Medulla oblongata (tissue), 1 donor: Measurements from ENCODE around the gene NR2E3.
"Not testable (repeated sequence)": the region's sequence is repeated elsewhere in the genome, so short reads cannot be mapped to it uniquely, and the experiment has no call there.

ENCODE experiments used
- DNase-seq: peaks from one replicate; pipeline ENCODE4 v3.0.0-alpha.2; 2015; ENCODE audit errors: extremely low spot score

Gene NR2E3

DNA sequence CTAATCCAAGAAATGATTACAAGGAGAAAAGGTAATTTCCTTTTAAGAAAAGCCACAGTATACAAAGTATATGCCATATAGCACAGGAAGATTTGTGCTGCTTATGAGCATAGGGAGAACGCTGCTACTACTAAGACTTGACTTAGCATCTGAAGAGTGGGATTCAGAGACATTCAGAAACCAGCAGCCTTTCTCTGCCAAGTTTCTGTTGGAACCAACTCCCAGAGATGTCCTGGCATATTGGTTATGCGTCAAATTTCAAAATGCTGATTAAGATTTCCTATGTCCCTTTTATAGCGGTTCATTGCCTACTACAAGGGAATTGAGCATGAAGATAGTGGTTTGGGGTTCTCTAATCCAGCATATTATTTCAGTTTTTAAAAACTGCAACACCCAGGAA, 4.9 kb downstream of the NR2E3 start:
- no peak for DNase-seq

DNA sequence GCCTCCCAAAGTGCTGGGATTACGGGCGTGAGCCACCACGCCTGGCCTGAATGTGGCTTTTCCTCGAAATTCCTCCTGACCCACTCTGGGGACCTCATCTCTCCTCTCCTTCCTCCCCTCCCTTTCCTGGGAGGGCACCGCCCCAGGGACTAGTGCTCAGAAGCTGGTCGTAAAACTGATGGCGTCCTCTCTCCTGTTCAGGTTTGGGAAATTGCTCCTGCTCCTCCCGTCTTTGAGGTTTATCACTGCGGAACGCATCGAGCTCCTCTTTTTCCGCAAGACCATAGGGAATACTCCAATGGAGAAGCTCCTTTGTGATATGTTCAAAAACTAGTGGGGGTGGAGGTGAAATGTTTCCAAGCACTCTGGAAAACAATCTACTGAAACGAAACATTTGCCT, 7.0 kb downstream of the NR2E3 start:
- no peak for DNase-seq

DNA sequence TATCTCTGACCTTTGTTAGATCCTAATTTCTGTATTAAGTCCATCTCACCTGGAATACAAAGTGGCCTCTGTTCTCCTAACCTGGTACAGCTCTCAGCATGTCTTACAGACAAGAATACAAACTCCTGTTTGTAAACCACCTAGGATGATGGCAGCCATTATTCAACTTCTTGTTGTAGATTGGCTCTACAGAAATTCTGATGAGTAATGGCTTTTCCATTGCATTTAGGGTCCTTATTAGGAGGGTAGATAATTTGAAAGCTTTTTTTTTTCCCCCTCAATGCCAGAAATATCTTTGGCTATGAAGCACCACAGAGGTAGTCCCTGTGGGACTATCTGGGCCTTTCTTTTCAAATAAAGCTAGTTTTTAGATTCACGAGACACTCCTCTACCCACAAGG, 9.8 kb downstream of the NR2E3 start:
- no peak for DNase-seq

DNA sequence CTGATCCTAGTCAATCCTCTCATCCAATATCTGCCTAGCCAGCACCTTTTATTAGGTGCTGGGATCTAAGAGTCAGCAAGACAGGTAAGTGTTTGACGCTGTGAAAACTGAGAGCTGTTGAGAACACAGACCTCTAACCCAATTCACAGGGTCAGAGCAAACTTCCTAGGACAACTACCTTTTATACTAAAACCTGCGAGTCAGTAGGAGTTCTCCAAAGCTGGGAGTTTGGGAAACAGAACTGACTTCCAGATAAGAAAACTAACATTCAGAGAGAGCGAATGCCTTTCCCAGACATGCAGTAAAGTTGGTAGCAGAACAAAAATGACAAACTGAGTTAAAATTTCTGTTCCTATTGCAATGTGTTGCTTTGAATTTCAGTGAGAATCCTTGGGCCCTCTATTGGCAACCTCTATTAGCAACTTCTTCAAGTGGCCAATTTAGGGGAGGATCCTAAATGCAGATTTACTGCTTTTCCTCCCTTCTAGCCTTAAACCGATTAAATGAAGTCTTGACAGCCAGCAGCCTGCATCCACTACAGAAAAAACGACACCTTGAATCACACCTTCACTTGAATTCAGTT, 11.3 kb downstream of the NR2E3 start:
- no peak for DNase-seq

DNA sequence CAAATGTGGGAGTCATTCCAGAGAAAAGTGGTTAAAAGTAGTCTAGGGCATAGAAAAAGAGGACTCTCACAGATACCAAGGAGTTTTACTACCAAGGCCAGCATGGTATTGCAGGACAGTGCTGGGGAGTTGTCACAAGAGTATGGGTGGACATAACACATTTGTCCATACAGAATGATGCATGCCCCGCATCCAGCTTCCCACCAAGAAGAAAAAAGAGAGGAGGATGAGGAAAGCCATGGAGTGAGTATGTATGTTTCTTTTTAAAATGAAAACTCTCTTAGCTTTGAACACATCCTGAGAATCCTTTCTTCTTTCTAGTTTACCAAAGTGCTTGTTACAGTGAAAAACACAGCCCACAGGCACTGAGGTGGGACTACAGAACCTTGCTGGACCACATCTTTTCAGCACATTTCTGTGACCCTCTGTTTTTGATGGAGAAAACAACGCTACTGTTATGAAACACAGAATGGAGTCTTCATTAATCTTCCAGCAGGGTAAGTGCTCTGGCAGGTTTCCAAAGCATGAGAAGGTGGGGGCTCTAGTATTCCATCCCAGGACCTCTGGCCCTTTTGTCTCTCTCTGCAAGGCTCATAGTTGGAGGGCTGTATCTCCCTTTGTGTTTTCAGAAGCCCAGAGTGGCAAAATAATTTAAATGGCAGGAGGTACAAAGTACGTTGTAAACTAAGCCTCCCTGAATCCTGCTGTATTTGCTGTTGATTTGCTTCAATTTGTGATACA, 12.7 kb downstream of the NR2E3 start:
- DNase-seq = no peak

DNA sequence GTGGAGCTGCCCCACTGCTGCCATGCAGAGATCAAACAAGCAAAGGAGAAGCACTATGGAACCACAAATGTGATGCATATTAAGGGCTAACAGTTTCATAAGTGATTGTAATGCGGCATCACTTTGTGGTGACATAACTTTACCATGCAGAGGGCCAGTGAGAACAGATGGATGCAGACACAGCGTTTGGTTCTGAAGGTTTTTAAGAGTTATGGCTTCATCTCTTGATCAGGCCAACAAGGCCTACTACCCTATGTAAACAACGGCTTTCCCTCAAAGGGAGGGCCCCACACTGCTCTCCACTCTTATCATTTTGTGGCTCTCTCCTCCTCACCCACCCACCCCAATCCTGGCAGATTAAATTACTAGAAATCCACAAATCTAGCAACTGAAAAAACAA, 13.4 kb downstream of the NR2E3 start:
- DNase-seq = no peak

DNA sequence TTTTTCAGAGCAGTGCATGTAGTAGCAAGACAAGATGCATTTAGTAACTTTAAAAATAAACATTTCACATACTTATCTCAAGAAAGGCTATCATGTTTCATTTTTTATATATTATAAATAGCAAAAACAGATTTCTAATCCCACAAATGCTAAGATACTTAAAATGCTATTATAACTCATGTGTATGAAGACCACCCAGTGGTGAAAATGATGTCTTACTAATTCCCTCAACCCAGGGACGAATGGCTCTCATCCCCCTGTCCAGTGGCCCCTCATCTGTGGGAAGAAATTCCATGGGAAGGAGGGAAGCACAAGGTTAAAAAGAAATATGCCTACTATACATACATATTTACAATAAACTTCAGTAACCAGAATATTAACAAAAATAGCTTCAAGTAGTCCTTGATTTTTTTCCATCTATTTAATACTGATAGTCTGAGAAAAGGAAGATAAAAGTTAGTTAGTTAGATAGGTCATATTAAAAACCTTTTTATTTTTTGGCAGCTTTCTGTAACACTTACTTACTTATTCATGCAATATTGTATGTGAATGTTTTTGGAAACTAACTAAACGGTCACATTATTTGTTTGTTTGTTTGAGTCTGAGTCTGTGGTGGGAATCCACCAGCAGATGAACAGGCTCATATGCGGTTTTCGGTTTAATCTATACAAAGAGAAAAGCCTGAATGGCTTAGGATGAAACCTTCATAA, 14.8 kb downstream of the NR2E3 start:
- no peak for DNase-seq

DNA sequence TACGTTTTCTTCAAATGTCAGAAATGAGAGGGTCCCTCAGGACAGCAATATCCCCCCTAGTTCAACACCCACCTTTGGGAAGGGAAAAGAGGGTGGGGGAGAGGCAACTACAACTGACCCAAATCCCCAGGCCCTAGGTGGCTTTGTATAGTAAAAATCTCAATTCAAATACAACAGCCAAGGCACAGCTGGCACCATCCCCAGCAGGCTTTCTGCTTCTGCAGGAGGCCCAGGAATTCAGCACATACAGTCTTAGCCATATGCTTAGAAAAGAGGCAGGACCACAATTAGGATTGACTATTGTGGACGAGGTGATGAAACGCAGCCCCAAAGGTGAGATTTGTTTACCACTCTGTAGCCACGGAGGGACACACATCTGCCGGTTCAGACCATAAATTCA, 15.8 kb downstream of the NR2E3 start:
- DNase-seq = no peak

DNA sequence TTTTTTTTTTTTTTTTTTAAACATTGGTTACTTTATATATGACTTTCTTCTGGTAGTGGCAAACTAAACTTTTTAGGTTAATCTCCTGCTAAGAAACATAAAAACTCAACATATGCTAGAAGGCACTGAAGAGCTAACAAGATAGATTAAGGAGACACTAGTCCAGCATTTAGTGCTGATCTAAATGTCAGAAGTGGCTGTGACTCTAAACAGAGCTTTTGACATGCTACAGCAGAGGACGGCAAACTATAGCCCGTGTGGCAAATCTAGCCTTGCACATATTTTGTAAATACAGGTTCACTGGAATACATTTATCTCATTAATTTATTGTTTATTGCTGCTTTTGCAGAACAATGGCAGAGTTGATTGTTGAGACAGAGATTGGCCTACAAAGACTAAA, 20.6 kb downstream of the NR2E3 start:
- no peak for DNase-seq

DNA sequence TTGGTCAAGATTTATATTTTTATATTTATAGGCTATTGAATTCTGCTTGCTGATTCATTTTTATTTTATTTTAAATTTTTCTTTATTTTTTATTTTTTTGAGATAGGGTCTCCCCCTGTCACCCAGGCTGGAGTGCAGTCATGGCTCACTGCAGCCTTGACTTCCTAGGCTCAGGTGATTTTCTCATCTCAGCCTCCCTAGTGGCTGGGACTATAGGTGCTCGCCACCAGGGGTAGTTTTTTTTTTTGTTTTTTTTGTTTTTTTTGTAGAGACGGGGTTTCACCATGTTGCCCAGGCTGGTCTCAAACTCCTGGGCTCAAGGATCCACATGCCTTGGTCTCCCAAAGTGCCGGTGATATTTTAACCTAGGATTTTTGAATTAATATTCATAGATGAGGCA, 31.2 kb downstream of the NR2E3 start:
- DNase-seq = no peak

DNA sequence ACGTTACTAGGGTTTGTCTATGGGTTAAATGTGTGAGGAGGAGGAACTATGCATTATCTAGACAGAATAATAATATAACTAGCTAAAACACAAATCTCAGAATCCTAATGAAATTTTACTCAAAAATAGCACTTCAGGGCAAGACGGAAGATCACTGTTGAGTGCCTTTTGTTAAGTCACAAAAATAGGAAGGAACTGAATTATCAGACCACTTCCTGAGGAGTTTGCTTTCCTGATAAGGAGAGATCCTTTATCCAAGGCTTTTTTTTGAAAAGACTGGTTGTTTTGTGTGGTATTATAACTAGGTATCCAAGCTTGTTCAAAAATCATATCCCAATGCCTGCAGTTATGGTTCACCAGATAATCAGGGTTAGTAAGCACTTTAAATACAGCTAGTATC, 34.6 kb downstream of the NR2E3 start:
- no peak for DNase-seq

DNA sequence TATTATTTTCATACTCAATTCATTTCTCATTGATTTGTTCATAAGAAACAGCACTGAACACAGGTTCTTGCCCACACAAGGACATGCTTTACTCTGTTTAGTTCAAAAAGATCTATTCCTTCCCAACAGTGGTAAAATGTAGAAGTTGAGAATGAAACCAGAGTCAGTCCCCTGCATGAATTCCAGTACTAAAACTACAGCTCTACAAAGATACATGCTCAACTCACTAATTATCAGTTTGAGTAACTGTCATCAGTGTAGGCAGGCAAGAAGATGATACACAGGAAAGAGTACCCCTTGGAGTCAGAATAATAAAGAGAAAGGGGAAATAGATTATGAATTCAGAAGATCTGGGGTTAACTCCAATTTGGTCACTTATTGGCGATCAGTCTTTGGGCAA, 43.2 kb downstream of the NR2E3 start:
- DNase-seq = no peak

DNA sequence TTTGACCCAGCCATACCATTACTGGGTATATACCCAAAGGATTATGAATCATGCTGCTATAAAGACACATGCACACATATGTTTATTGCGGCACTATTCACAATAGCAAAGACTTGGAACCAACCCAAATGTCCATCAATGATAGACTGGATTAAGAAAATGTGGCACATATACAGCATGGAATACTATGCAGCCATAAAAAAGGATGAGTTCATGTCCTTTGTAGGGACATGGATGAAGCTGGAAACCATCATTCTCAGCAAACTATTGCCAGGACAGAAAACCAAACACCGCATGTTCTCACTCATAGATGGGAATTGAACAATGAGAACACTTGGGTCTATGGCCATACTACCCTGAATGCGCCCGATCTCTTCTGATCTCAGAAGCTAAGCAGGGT, 47.9 kb downstream of the NR2E3 start:
- not testable (repeated sequence) for DNase-seq
